ENCODE results near the gene ABCC12. TPM values are rescaled to one million over a fixed set of nuclear protein-coding genes. Genes with fewer than 3 reads are reported as not detected.

ABCC12 gene
- total and polyA plus RNA-seq, 2 of the 8 experiments (the other 6 are each of a cell fraction or from before 2014, with no cell fraction given): 0.05 TPM; not detected in 1

- Histone ChIP-seq H3K4me2 (ENCODE audit: insufficient read depth in 1 of 2, low read depth in 2 of 2, low read length in 2 of 2) (no peak overlapping the region), H3K4ac (replicated peaks; ENCODE audit: insufficient read length, low read depth, low read length) (no peak overlapping the region), H4K20me1 (replicated peaks in 1 of 2; ENCODE audit: control insufficient read depth in 1 of 2, insufficient read depth in 2 of 2, low read length in 2 of 2) (no peaks in the 10 kb centered on the region), H3K14ac (ENCODE audit: insufficient read length) (no peak overlapping the region), H2BK15ac (ENCODE audit: low read length) (no peak overlapping the region), H3K79me1 (ENCODE audit: low read depth, low read length) (no peaks in the 10 kb centered on the region), H3K56ac (replicated peaks; ENCODE audit: insufficient read length, low read depth, low read length) (no peak overlapping the region), H3K79me2 (ENCODE audit: control insufficient read depth in 1 of 2, insufficient read depth in 2 of 2, low read length in 2 of 2) (no peaks in the 10 kb centered on the region), H3K18ac (ENCODE audit: extremely low read depth, low read length) (no peak overlapping the region), H3K4me3 (ENCODE audit: extremely low read depth in 1 of 4, insufficient read depth in 2 of 4, low read depth in 3 of 4, low read length in 4 of 4) (no peak overlapping the region), H2AFZ (ENCODE audit: low read length) (no peak overlapping the region), H2BK5ac (ENCODE audit: low read depth, low read length) (no peak overlapping the region), H3K23ac (ENCODE audit: insufficient read length) (no peak overlapping the region), H4K5ac (ENCODE audit: insufficient read length, low read depth, low read length) (no peak overlapping the region), H3K27ac (ENCODE audit: low read depth, low read length) (no peak overlapping the region), H3K4me1 (replicated peaks in 1 of 4; ENCODE audit: control insufficient read depth in 3 of 4, insufficient read depth in 4 of 4, low read length in 3 of 4) (no peaks in the 10 kb centered on the region), H2BK12ac (ENCODE audit: low read depth, low read length) (no peak overlapping the region), H2BK120ac (replicated peaks; ENCODE audit: low read depth, low read length) (no peak overlapping the region), H2AK5ac (ENCODE audit: low read depth, low read length) (no peak overlapping the region), H3K9ac (replicated peaks in 1 of 4; ENCODE audit: extremely low read depth in 1 of 4, low read depth in 3 of 4, low read length in 3 of 4) (no peak overlapping the region), H3K23me2 (ENCODE audit: low read depth, low read length) (no peaks in the 10 kb centered on the region), H3K36me3 (ENCODE audit: control insufficient read depth in 2 of 4, insufficient read depth in 4 of 4, low read length in 3 of 4) (no peaks in the 10 kb centered on the region), H2BK20ac (ENCODE audit: low read length) (no peak overlapping the region), H3K9me3 (ENCODE audit: insufficient read depth in 2 of 2, low read depth in 1 of 2, low read length in 1 of 2) (no peaks in the 10 kb centered on the region), H4K8ac (ENCODE audit: extremely low read depth, insufficient read depth, low read length) (no peak overlapping the region), H4K91ac (replicated peaks; ENCODE audit: insufficient read length, low read length) (no peak overlapping the region), H3K27me3 (replicated peaks in 1 of 4; ENCODE audit: control insufficient read depth in 3 of 4, extremely low read depth in 1 of 4, insufficient read depth in 3 of 4, low read length in 3 of 4) (no peaks in the 10 kb centered on the region)
- FAIRE-seq: no peak
- WGBS, 2 experiments (ENCODE audit: extremely low coverage in 1 of 2, insufficient coverage in 1 of 2, insufficient read length in 1 of 2, insufficient replicate concordance in 2 of 2, low coverage in 1 of 2, low lambda C conversion rate in 2 of 2, missing lambda C conversion rate in 1 of 2): 90% methylated on average over 8 of the region's 8 CpGs; no CpG with 5 or more reads in 1 of the 2 experiments
- DNase-seq (ENCODE audit: low read depth in 1 of 2, low spot score in 2 of 2): no peak
- ChIA-PET POLR2A (ENCODE audit: partially characterized antibody) (no interaction called here), CTCF (ENCODE audit: partially characterized antibody) (interaction anchor here (0.6 to 1.6 kb wide), 3 partner anchors 9 to 987 kb away, joined by 3 read pairs; no protein-coding TSS in a partner anchor)
- TF ChIP-seq BCL11A (IDR thresholded peaks at IDR 0.05; ENCODE audit: low read depth in 2 of 2, low read length in 2 of 2): no peak
- TF ChIP-seq, protein P1, sequence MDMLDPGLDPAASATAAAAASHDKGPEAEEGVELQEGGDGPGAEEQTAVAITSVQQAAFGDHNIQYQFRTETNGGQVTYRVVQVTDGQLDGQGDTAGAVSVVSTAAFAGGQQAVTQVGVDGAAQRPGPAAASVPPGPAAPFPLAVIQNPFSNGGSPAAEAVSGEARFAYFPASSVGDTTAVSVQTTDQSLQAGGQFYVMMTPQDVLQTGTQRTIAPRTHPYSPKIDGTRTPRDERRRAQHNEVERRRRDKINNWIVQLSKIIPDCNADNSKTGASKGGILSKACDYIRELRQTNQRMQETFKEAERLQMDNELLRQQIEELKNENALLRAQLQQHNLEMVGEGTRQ (IDR thresholded peaks at IDR 0.05; ENCODE audit: low read length): no peak
- TF ChIP-seq TAF1 (IDR thresholded peaks at IDR 0.05; ENCODE audit: low read depth, low read length): no peak
- TF ChIP-seq CREB1 (IDR thresholded peaks at IDR 0.05): no peak
- TF ChIP-seq EP300 (IDR thresholded peaks at IDR 0.05; ENCODE audit: borderline replicate concordance in 1 of 2, low read depth in 2 of 2, low read length in 2 of 2): no peak
- no peak for TF ChIP-seq YY1 (IDR thresholded peaks at IDR 0.05; ENCODE audit: low read depth, low read length)
- no peak for TF ChIP-seq BRCA1 (IDR thresholded peaks at IDR 0.05; ENCODE audit: low read depth, low read length)
- TF ChIP-seq CBX8 (IDR thresholded peaks at IDR 0.05; ENCODE audit: borderline replicate concordance, low read depth, low read length): no peak
- no peak for TF ChIP-seq POLR2AphosphoS5 (IDR thresholded peaks at IDR 0.05; ENCODE audit: low read depth, low read length)
These were observed 27.3 kb upstream of the ABCC12 start for GRCh38 chr16:48182979-48183537.

Measured in H1 (cell line).